HCT116 (cell line): ENCODE results near the gene OR56B4. TPM values are rescaled to one million over a fixed set of nuclear protein-coding genes. Genes with fewer than 3 reads are reported as not detected.

ENCODE experiments used
- ATAC-seq: fragments of 200-7000 bp; cut with Tn5 transposase; 2 replicates; pipeline ENCODE4 v1.9.1; 2020; ENCODE audit warnings: mild to moderate bottlenecking, moderate library complexity
- BruUV-seq: library from RNA; stranded (reverse); fragments of 400-500 nt; replicated peaks from 2 replicates; lab custom pipeline; 2021; lab: Mats Ljungman, UMichigan
- CTCF ChIA-PET: fragments of 300-600 bp; sonication (Branson Sonifier 250); formaldehyde crosslinking; loops from one replicate; lab custom pipeline; 2021; ENCODE audit warnings: antibody characterized with exemption; lab: Charles Lee
- POLR2A ChIA-PET: fragments of 300-600, 350-600 bp; sonication (Branson Sonifier 250); formaldehyde crosslinking; loops from one replicate; lab custom pipeline; 2021; ENCODE audit warnings: antibody characterized with exemption; lab: Charles Lee
- RAD21 ChIA-PET, 2 experiments: fragments of 300-600 bp; sonication (Branson Sonifier 250); formaldehyde crosslinking; loops; one replicate each; lab custom pipeline; 2023; ENCODE audit warnings: low total read pairs in 2 of 2; ENCODE audit not compliant: uncharacterized antibody in 2 of 2, unreplicated experiment in 2 of 2, low non-redundant PET in 1 of 2; lab: Charles Lee
- DNase-seq: peaks from one replicate; pipeline ENCODE4 v3.0.0-alpha.2; 2010; ENCODE audit warnings: low read depth, low spot score
- H2AFZ ChIP-seq: fragments of 200-600 bp; shearing (Covaris generic), sonication (generic); 2 replicates; pipeline ENCODE4 v1.6.1; 2017; ENCODE audit warnings: low read depth, mixed run types, mixed read lengths, antibody characterized with exemption, low read length; ENCODE audit not compliant: poor library complexity, severe bottlenecking
- H3K27ac ChIP-seq: 2 replicates; pipeline ENCODE4 v1.5.1; 2012; ENCODE audit warnings: low read depth, low read length
- H3K27me3 ChIP-seq: fragments of 200-600 bp; sonication (generic); 2 replicates; pipeline ENCODE4 v1.6.1; 2016; ENCODE audit warnings: mixed run types, low read length, mixed read lengths; ENCODE audit not compliant: insufficient read depth
- H3K36me3 ChIP-seq, 2 experiments: fragments of 200-500 bp in 1 of 2; fragments of 200-600 bp in 1 of 2; sonication (Bioruptor generic) in 1 of 2; sonication (generic) in 1 of 2; 2 replicates each; pipeline versions ENCODE4 v1.5.1 to v1.6.1; 2014 to 2016; ENCODE audit warnings: low read length in 2 of 2, inconsistent platforms in 1 of 2, mixed read lengths in 1 of 2, mixed run types in 1 of 2; ENCODE audit not compliant: insufficient read depth in 2 of 2, control insufficient read depth in 1 of 2
- H3K4me1 ChIP-seq, 2 experiments: fragments of 200-600 bp in 1 of 2; sonication (generic) in 1 of 2; 2 replicates each; pipeline versions ENCODE4 v1.5.1 to v1.6.1; 2012 to 2017; ENCODE audit warnings: low read length in 2 of 2, inconsistent platforms in 1 of 2, mild to moderate bottlenecking in 1 of 2, mixed read lengths in 1 of 2, mixed run types in 1 of 2, moderate library complexity in 1 of 2; ENCODE audit not compliant: insufficient read depth in 2 of 2, control insufficient read depth in 1 of 2
- H3K4me2 ChIP-seq: fragments of 200-600 bp; sonication (generic); 2 replicates; pipeline ENCODE4 v1.6.1; 2017; ENCODE audit warnings: mixed run types, low read length, mixed read lengths
- H3K4me3 ChIP-seq, 2 experiments: fragments of 200-600 bp in 1 of 2; sonication (generic) in 1 of 2; replicated peaks in 1 of 2; 2 replicates each; pipeline ENCODE4 v1.5.1; 2011 to 2016; ENCODE audit warnings: low read length in 2 of 2, control low read depth in 1 of 2, low read depth in 1 of 2, mild to moderate bottlenecking in 1 of 2, mixed read lengths in 1 of 2, mixed run types in 1 of 2
- H3K79me2 ChIP-seq: fragments of 200-600 bp; sonication (generic); 2 replicates; pipeline ENCODE4 v1.6.1; 2017; ENCODE audit warnings: mild to moderate bottlenecking, mixed run types, low read length, moderate library complexity, mixed read lengths; ENCODE audit not compliant: insufficient read depth
- H3K9ac ChIP-seq: fragments of 200-600 bp; sonication (generic); 2 replicates; pipeline ENCODE4 v1.6.1; 2016; ENCODE audit warnings: low read length, mixed read lengths
- H3K9me2 ChIP-seq: fragments of 200-600 bp; sonication (generic), shearing (Covaris generic); 2 replicates; pipeline ENCODE4 v1.6.1; 2017; ENCODE audit warnings: mixed run types, mild to moderate bottlenecking, moderate library complexity; ENCODE audit not compliant: insufficient read depth
- H3K9me3 ChIP-seq, 2 experiments: fragments of 200-500 bp in 1 of 2; fragments of 200-600 bp in 1 of 2; sonication (Bioruptor generic) in 1 of 2; sonication (generic) in 1 of 2; 2 replicates each; pipeline ENCODE4 v1.6.1; 2014 to 2017; ENCODE audit warnings: low read length in 2 of 2, mixed read lengths in 2 of 2, inconsistent platforms in 1 of 2, low read depth in 1 of 2, mild to moderate bottlenecking in 1 of 2, mixed run types in 1 of 2, moderate library complexity in 1 of 2; ENCODE audit not compliant: control insufficient read depth in 1 of 2, insufficient read depth in 1 of 2
- H4K20me1 ChIP-seq: fragments of 200-600 bp; sonication (generic), shearing (Covaris generic); 2 replicates; pipeline ENCODE4 v1.6.1; 2017; ENCODE audit warnings: mixed run types, mild to moderate bottlenecking, moderate library complexity; ENCODE audit not compliant: insufficient read depth
- CBX3 ChIP-seq: IDR thresholded peaks from 2 replicates; pipeline ENCODE4 v1.6.1; 2012; ENCODE audit warnings: low read depth
- CEBPB ChIP-seq: IDR thresholded peaks from 2 replicates; pipeline ENCODE4 v1.6.1; 2012; ENCODE audit warnings: low read depth
- ELF1 ChIP-seq: IDR thresholded peaks from 2 replicates; pipeline ENCODE4 v1.6.1; 2012; ENCODE audit warnings: low read depth, borderline replicate concordance
- EZH2phosphoT487 ChIP-seq: fragments of 200-600 bp; IDR thresholded peaks from 2 replicates; pipeline ENCODE4 v1.6.1; 2018; ENCODE audit warnings: antibody characterized with exemption, borderline replicate concordance
- FOSL1 ChIP-seq: IDR thresholded peaks from 2 replicates; pipeline ENCODE4 v1.6.1; 2012; ENCODE audit warnings: low read depth
- JUND ChIP-seq: IDR thresholded peaks from 2 replicates; pipeline ENCODE4 v1.6.1; 2012
- POLR2A ChIP-seq: IDR thresholded peaks from 2 replicates; pipeline ENCODE4 v1.7.0; 2011; ENCODE audit warnings: borderline replicate concordance; ENCODE audit not compliant: insufficient read depth, insufficient read length; ENCODE audit errors: extremely low read depth
- POLR2AphosphoS5 ChIP-seq: IDR thresholded peaks from 2 replicates; pipeline ENCODE4 v1.6.1; 2011; ENCODE audit warnings: mild to moderate bottlenecking, low read depth, low read length, moderate library complexity
- RAD21 ChIP-seq: IDR thresholded peaks from 2 replicates; pipeline ENCODE4 v1.6.1; 2012; ENCODE audit warnings: low read depth, mild to moderate bottlenecking
- SIN3A ChIP-seq: IDR thresholded peaks from 2 replicates; pipeline ENCODE4 v1.6.1; 2012; ENCODE audit warnings: low read depth
- SP1 ChIP-seq: IDR thresholded peaks from 2 replicates; pipeline ENCODE4 v1.6.1; 2012; ENCODE audit warnings: low read depth
- TCF7L2 ChIP-seq: IDR thresholded peaks from 2 replicates; pipeline ENCODE4 v1.7.0; 2011; ENCODE audit warnings: borderline replicate concordance, inconsistent platforms; ENCODE audit not compliant: insufficient read depth, insufficient read length; ENCODE audit errors: extremely low read depth
- YY1 ChIP-seq: IDR thresholded peaks from 2 replicates; pipeline ENCODE4 v1.6.1; 2011; ENCODE audit warnings: low read length, low read depth, moderate library complexity, mild to moderate bottlenecking; ENCODE audit not compliant: insufficient replicate concordance; ENCODE audit errors: extremely low read depth
- ZBTB33 ChIP-seq: IDR thresholded peaks from 2 replicates; pipeline ENCODE4 v1.6.1; 2011; ENCODE audit warnings: mild to moderate bottlenecking, low read length, moderate library complexity; ENCODE audit not compliant: insufficient replicate concordance; ENCODE audit errors: extremely low read depth
- ZFX ChIP-seq: fragments of 450-650 bp; IDR thresholded peaks from 2 replicates; pipeline ENCODE4 v1.6.1; 2017
- intact Hi-C: fragments of 100-400 bp; cut with micrococcal nuclease; formaldehyde crosslinking; loops from 2 replicates; pipeline ENCODE4 v1.10.0; 2022
- total RNA-seq: library from RNA; stranded (reverse); gene quantifications from one replicate; pipeline ENCODE4 v1.2.1, GENCODE V29; 2021; ENCODE audit not compliant: unreplicated experiment
- TF ChIP-seq, protein P1 (sequence below): IDR thresholded peaks from 2 replicates; pipeline ENCODE4 v1.6.1; 2012
- TF ChIP-seq, protein P2 (sequence below): IDR thresholded peaks from 2 replicates; pipeline ENCODE4 v1.6.1; 2012
- TF ChIP-seq, protein P3 (sequence below): IDR thresholded peaks from 2 replicates; pipeline ENCODE4 v1.6.1; 2012; ENCODE audit warnings: low read depth
- TF ChIP-seq, protein P4 (sequence below), 3 experiments: fragments of 200-600 bp in 1 of 3; sonication (generic) in 1 of 3; IDR thresholded peaks in 2 of 3; conservative IDR thresholded peaks in 1 of 3; 2 replicates each; pipeline ENCODE4 v1.5.1; 2012 to 2017; ENCODE audit warnings: low read depth in 2 of 3, low read length in 2 of 3, antibody characterized with exemption in 1 of 3, borderline replicate concordance in 1 of 3, control low read depth in 1 of 3, mild to moderate bottlenecking in 1 of 3, mixed read lengths in 1 of 3, mixed run types in 1 of 3, moderate library complexity in 1 of 3; ENCODE audit not compliant: insufficient read depth in 1 of 3

The OR56B4 gene
- total RNA-seq, 1 experiment from 2014 or later = not detected

- H3K4me2 ChIP-seq = no peak overlapping the region
- no peaks in the 10 kb centered on the region for H3K36me3 ChIP-seq
- no peaks in the 10 kb centered on the region for H3K9me3 ChIP-seq
- TF ChIP-seq, protein P1, sequence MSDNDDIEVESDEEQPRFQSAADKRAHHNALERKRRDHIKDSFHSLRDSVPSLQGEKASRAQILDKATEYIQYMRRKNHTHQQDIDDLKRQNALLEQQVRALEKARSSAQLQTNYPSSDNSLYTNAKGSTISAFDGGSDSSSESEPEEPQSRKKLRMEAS = no peak
- TF ChIP-seq CBX3 (no peak), JUND (no peak), CEBPB (no peak), EZH2phosphoT487 (no peak), YY1 (no peak), ELF1 (no peak), SIN3A (no peak), RAD21 (no peak), TCF7L2 (no peak), SP1 (no peak), FOSL1 (no peak), POLR2A (no peak), POLR2AphosphoS5 (no peak), ZBTB33 (no peak), ZFX (no peak)
- TF ChIP-seq, protein P2, sequence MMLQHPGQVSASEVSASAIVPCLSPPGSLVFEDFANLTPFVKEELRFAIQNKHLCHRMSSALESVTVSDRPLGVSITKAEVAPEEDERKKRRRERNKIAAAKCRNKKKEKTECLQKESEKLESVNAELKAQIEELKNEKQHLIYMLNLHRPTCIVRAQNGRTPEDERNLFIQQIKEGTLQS = no peak
- TF ChIP-seq, protein P3, sequence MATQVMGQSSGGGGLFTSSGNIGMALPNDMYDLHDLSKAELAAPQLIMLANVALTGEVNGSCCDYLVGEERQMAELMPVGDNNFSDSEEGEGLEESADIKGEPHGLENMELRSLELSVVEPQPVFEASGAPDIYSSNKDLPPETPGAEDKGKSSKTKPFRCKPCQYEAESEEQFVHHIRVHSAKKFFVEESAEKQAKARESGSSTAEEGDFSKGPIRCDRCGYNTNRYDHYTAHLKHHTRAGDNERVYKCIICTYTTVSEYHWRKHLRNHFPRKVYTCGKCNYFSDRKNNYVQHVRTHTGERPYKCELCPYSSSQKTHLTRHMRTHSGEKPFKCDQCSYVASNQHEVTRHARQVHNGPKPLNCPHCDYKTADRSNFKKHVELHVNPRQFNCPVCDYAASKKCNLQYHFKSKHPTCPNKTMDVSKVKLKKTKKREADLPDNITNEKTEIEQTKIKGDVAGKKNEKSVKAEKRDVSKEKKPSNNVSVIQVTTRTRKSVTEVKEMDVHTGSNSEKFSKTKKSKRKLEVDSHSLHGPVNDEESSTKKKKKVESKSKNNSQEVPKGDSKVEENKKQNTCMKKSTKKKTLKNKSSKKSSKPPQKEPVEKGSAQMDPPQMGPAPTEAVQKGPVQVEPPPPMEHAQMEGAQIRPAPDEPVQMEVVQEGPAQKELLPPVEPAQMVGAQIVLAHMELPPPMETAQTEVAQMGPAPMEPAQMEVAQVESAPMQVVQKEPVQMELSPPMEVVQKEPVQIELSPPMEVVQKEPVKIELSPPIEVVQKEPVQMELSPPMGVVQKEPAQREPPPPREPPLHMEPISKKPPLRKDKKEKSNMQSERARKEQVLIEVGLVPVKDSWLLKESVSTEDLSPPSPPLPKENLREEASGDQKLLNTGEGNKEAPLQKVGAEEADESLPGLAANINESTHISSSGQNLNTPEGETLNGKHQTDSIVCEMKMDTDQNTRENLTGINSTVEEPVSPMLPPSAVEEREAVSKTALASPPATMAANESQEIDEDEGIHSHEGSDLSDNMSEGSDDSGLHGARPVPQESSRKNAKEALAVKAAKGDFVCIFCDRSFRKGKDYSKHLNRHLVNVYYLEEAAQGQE = no peak
- TF ChIP-seq, protein P4, sequence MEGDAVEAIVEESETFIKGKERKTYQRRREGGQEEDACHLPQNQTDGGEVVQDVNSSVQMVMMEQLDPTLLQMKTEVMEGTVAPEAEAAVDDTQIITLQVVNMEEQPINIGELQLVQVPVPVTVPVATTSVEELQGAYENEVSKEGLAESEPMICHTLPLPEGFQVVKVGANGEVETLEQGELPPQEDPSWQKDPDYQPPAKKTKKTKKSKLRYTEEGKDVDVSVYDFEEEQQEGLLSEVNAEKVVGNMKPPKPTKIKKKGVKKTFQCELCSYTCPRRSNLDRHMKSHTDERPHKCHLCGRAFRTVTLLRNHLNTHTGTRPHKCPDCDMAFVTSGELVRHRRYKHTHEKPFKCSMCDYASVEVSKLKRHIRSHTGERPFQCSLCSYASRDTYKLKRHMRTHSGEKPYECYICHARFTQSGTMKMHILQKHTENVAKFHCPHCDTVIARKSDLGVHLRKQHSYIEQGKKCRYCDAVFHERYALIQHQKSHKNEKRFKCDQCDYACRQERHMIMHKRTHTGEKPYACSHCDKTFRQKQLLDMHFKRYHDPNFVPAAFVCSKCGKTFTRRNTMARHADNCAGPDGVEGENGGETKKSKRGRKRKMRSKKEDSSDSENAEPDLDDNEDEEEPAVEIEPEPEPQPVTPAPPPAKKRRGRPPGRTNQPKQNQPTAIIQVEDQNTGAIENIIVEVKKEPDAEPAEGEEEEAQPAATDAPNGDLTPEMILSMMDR (IDR thresholded peaks at IDR 0.05 in 2 of 3, conservative IDR thresholded peaks at IDR 0.05 in 1 of 3; ENCODE audit: borderline replicate concordance in 1 of 3, insufficient read depth in 1 of 3, low read depth in 2 of 3, low read length in 2 of 3) = no peak
- intact Hi-C loops = no loop called here
- no peak for ATAC-seq
- RAD21 ChIA-PET = no interaction called here
- no peak overlapping the region for H2AFZ ChIP-seq
- H3K27ac ChIP-seq = no peak overlapping the region
- H4K20me1 ChIP-seq = no peaks in the 10 kb centered on the region
- no TSS peak for BruUV-seq
- DNase-seq = no peak
- H3K27me3 ChIP-seq = peaks cover 31% of the 10 kb centered on the region
- POLR2A ChIA-PET = no interaction called here
- no peaks in the 10 kb centered on the region for H3K9me2 ChIP-seq
- H3K4me3 ChIP-seq = no peak overlapping the region
- H3K79me2 ChIP-seq = no peaks in the 10 kb centered on the region
- CTCF ChIA-PET = no interaction called here
- H3K4me1 ChIP-seq = no peaks in the 10 kb centered on the region
- no peak overlapping the region for H3K9ac ChIP-seq
Observed at GRCh38 chr11:6095798-6096197, 11.7 kb upstream of the OR56B4 start.
